Stimulated activated effector memory CD8-positive, alpha-beta T cell treated with anti-CD3 and anti-CD28 coated beads, Interleukin-12 subunit alpha, Interleukin-12 subunit beta, amount 100 ng/mL, for 72 hours (primary cell): ENCODE measurements around the gene KLHL29.

Experiments
- ATAC-seq: fragments of 150-1000 bp; cut with Tn5 transposase; 2 replicates; pipeline ENCODE4 v1.10.0; 2021
- DNase-seq, 2 donors: peaks; one replicate each; pipeline ENCODE4 v3.0.0; 2021 to 2022; ENCODE audit warnings: low spot score in 2 of 2
- H3K27ac Mint-ChIP-seq: one replicate; pipeline ENCODE4 v1.8.0; 2022; ENCODE audit warnings: mild to moderate bottlenecking, mixed read lengths
- H3K36me3 Mint-ChIP-seq: one replicate; pipeline ENCODE4 v1.8.0; 2022; ENCODE audit warnings: mild to moderate bottlenecking, mixed read lengths
- H3K4me1 Mint-ChIP-seq: one replicate; pipeline ENCODE4 v1.8.0; 2022; ENCODE audit warnings: mixed read lengths
- H3K4me3 Mint-ChIP-seq: one replicate; pipeline ENCODE4 v1.8.0; 2022; ENCODE audit warnings: mild to moderate bottlenecking, mixed read lengths
- H3K9me3 Mint-ChIP-seq: one replicate; pipeline ENCODE4 v1.8.0; 2022; ENCODE audit warnings: mixed read lengths

The KLHL29 gene

DNA sequence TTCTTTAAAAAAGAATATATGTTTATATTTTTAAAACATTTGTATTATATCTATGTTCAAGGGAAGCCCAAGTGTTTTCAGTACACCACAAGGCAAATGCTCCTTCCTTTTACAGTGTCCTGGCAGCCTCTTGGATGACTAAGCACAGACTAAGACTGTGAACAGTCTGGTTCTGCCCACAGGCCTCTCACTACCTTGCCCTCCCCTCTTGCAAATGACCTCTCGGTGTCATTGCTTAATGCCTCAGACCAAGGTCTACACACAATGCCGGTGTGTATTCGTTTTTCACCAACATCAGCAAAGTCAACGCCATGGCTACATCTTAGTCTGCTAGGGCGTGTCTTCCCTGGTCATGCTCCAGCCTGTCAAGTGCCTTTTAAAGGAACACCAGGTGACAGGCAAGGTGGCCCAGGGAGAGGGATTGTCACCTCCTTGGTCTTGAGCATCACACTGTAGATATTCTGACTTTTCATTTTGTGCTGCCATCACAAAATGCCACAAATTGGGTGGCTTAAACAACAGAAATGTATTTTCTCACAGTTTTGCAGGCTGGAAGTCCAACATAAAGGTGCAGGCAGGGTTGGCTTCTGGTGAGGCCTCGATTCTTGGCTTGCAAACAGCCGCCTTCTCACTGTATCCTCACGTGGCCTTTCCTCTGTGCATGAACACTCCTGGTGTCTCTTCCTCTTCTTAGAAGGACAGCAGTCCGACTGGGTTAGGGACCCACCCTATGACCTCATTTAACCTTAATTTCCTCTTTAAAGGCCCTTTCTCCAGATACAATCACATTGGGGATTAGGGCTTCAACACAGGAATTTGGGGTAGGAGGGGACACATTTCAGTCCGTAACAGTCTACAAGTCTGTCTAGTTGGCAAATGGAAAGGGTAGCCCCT lies 266.5 kb downstream of the KLHL29 start:
- DNase-seq (no peak), ATAC-seq (peak; percentile 27)
- Mint-ChIP-seq H3K27ac (no peak overlapping the region), H3K36me3 (no peaks in the 10 kb centered on the region), H3K4me1 (peaks cover 5% of the 10 kb centered on the region), H3K9me3 (no peaks in the 10 kb centered on the region), H3K4me3 (no peak overlapping the region)

DNA sequence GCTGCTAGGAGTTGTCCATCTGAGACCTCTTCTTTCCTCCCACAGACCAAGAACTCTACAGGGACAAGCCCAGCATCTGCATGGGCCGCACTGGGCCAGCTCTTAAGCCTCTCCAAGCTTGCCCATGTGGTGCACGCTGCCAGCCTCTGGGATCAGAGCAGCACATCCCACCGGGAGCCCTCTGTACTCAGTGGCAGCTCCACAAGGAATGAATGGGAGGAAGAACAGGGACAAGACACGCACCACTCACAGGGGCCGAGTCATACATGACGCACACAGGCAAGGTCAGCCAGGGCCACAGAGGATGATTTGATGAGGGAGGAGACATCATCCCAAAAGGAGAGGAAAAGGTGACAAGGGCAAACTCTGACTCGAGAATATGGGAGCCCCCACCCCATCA lies 268.3 kb downstream of the KLHL29 start:
- Mint-ChIP-seq H3K9me3 (no peaks in the 10 kb centered on the region), H3K4me1 (peaks cover 5% of the 10 kb centered on the region), H3K27ac (no peak overlapping the region), H3K36me3 (no peaks in the 10 kb centered on the region), H3K4me3 (no peak overlapping the region)
- DNase-seq, result no peak
- no peak for ATAC-seq

DNA sequence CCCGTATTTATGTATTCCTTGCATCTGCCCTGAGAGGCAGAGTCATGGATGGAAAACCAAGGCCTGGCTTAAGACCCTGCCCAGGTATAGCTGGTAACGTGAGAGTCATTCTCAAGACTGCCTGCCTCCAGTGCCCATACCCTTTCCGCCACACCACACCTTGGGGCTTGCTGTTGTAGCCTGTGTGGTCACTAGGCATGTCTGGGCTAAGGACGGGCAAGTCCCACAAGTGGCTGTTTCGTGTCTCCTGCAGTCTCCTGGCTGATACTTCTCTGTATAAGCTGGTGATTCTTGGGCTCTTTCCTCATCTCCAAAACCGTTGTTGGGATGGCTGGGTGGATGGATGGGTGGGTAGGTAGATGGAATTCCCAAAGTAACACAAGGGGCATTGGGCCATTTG lies 269.8 kb downstream of the KLHL29 start:
- Mint-ChIP-seq H3K9me3 (no peaks in the 10 kb centered on the region), H3K36me3 (no peaks in the 10 kb centered on the region), H3K27ac (no peak overlapping the region), H3K4me1 (peaks cover 4% of the 10 kb centered on the region), H3K4me3 (no peak overlapping the region)
- no peak for ATAC-seq
- DNase-seq, result no peak

DNA sequence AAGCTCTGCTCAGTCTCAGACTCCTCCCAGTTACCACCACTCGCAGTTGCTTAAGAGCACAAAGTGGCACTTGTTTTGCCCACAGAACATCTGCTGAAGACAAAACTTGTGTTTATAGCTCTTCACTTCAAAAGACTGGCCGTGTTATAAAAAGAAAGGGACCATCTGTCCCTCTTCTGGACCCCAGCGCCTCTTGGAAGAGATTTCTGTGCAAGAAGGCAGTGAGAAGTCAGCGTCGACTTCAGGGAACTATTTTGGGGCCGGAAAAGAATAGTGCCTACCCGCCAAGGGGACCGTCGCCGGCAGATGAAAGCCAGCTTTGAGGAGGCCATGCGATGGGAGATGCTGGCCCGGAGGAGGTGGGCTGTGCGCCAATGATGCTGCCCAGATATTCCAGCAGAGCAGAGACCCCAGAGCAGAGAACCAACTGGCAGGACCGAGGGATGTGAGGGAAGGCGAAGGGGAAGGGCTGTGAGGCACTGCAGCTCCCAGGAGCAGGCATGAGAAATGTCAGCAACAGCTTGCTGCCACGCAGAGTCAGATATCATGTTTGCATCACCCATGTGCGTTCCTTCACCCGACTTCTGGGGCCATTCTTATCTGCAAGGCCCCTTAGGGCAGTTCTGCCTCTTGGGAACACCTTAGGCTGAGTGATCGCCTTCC lies 271.1 kb downstream of the KLHL29 start:
- Mint-ChIP-seq H3K4me3 (no peak overlapping the region), H3K9me3 (no peaks in the 10 kb centered on the region), H3K27ac (no peak overlapping the region), H3K36me3 (no peaks in the 10 kb centered on the region), H3K4me1 (no peaks in the 10 kb centered on the region)
- ATAC-seq (no peak), DNase-seq (no peak)

DNA sequence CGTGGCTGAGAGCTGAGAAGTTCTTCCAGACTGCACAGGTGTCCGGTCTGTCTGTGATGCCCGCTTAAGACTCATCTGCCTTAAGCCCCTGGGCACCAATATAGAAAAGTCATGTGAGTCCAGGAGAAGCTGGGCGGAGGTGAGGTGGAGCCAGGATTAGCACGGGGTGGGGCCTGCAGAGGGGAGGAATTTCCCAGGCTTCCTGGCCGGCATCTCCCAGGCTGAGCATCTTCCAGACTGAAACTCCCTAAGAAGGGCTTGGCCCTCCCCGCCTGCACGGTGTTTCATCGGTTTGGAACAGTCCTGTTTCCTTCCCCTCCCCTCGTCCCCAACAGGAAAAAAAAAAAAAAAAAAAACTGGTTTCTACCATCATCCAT lies 271.6 kb downstream of the KLHL29 start:
- DNase-seq (no peak), ATAC-seq (no peak)
- H3K4me3 Mint-ChIP-seq, result no peak overlapping the region
- no peaks in the 10 kb centered on the region for H3K4me1 Mint-ChIP-seq
- no peaks in the 10 kb centered on the region for H3K9me3 Mint-ChIP-seq
- no peaks in the 10 kb centered on the region for H3K36me3 Mint-ChIP-seq
- H3K27ac Mint-ChIP-seq, result no peak overlapping the region

DNA sequence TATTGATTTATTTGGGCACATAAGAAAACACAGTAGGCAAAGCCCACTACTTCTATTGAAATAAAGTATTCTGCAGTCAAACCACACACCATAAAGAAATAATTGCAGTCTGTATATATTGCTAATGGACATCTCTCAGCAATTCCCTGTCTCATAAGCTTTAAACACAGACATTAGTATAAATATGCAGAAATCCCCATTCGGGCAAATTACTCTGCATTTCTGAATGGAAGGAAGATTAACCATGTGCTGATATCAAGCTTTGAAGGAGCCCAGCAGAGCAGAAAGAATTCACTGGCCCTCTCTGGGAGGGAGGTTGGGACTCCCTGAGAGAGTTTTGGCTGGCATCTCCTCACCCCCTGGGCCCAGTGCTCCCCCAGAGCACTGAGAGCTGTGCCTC lies 272.4 kb downstream of the KLHL29 start:
- H3K4me3 Mint-ChIP-seq, result no peak overlapping the region
- H3K27ac Mint-ChIP-seq, result no peak overlapping the region

DNA sequence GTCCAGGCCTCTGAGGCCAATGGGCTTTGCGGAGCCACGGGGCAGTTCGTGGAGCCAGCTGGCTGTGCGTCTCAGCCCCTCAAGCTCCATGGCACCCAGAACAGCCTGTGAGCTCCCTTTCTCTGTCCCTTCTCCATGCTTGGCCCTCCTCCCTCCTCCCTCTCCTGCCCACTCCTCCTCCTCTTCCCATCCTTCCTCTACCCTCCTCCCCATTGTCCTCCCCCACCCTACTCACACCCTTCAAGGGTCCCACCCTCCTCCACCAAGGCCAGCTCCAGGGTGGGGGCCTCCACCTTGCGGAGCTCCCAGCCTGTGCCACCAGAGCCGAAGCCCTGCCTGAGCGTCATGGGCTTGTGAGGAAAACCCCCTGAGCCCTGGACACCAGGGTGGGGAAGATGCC lies 273.0 kb downstream of the KLHL29 start:
- no peak for DNase-seq
- no peak overlapping the region for H3K4me3 Mint-ChIP-seq
- no peaks in the 10 kb centered on the region for H3K4me1 Mint-ChIP-seq
- ATAC-seq, result no peak
- no peak overlapping the region for H3K27ac Mint-ChIP-seq
- H3K9me3 Mint-ChIP-seq, result no peaks in the 10 kb centered on the region
- H3K36me3 Mint-ChIP-seq, result no peaks in the 10 kb centered on the region

More for the DNA sequence above, 272.4 kb downstream of the KLHL29 start:
- no peak for ATAC-seq
- no peak for DNase-seq
- H3K9me3 Mint-ChIP-seq, result no peaks in the 10 kb centered on the region
- H3K4me1 Mint-ChIP-seq, result no peaks in the 10 kb centered on the region
- no peaks in the 10 kb centered on the region for H3K36me3 Mint-ChIP-seq

DNA sequence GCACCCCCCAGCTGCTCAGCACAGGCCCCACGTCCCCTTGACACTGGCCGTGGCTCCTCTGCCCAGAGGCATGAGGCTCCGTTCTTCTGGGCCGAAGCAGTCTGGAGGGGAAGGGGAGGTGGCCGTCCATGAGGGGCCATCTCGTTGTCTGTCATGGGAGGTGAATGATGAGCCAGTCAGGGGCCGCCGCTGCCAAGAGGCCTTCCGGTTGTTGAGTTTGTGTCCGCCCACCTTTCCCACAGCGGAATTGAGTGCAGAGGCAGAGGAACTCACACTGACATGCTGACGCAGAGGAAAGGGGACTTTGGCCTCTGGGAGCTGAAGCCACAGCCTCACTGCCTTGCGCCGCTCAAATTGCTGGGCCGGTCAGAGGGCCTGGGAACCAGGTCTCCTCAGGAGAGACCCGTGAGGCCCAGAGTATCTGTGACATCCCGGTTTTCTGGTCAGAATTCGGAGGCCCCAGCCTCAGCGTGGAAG lies 273.5 kb downstream of the KLHL29 start:
- Mint-ChIP-seq H3K27ac (no peak overlapping the region), H3K9me3 (no peaks in the 10 kb centered on the region), H3K4me1 (no peaks in the 10 kb centered on the region), H3K4me3 (no peak overlapping the region), H3K36me3 (no peaks in the 10 kb centered on the region)
- DNase-seq (no peak), ATAC-seq (peak; percentile 64)

DNA sequence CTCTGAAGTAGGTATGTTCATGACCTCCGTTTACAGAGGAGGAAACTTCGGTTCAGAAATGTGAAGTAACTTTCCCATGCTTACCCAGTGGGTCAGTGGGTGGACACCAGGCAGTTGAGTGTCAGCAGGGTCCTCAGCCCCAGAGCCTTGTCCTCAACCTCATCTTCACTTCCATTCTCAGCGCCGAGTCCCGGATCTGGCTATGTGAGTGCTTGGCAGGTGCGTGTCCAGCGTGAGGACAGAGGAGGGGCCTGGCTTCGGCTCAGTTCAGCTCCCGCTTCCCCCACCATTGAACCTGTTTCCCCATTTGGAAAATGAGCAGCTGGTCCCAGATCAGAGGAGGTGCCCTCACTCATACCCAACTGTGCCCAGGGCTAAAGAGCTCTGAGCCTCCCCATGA lies 274.3 kb downstream of the KLHL29 start:
- H3K9me3 Mint-ChIP-seq, result no peaks in the 10 kb centered on the region
- no peaks in the 10 kb centered on the region for H3K36me3 Mint-ChIP-seq
- DNase-seq, result no peak
- ATAC-seq, result no peak
- no peak overlapping the region for H3K4me3 Mint-ChIP-seq
- H3K27ac Mint-ChIP-seq, result no peak overlapping the region
- H3K4me1 Mint-ChIP-seq, result no peaks in the 10 kb centered on the region

DNA sequence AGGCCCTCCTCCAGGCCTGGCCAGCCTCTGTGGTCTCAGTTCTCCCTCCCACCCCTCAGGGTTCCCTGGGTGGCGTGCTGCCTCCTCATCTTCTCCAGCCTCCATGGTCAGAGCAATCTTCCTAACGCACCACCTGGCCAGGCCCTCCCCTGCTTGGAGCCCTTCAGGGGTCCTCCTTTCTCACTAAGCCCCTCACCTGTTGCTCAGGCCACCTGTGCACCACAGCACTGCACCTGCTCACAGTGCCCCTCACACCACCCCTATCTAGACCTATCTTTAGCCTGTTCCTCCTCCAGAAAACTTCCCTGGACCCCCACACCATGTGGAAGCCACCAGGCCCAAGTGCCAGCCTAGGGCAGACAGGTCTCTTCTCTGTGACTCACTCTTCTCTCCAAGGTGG lies 274.8 kb downstream of the KLHL29 start:
- DNase-seq (no peak), ATAC-seq (no peak)
- Mint-ChIP-seq H3K36me3 (no peaks in the 10 kb centered on the region), H3K4me1 (no peaks in the 10 kb centered on the region), H3K4me3 (no peak overlapping the region), H3K27ac (no peak overlapping the region), H3K9me3 (no peaks in the 10 kb centered on the region)

DNA sequence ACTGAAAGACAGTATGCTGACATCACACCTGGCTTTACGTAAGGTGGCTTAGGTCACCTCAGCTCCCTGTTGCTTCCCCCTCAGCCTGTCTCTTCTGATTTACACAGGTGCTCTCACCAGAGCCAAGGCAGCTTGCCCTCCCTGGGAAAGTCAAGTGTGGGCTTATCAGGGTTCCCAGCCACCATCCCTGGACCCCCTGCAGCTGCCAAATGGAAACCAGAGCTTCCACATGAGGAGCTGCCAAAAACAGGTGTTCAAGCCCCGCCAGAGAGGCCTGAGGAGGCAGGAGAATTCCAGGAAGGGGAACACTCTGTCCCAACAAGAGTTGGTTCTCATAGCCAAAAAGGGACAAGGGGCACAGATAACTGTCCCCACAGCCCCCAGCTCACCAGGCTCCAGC lies 275.3 kb downstream of the KLHL29 start:
- H3K27ac Mint-ChIP-seq, result no peak overlapping the region
- no peaks in the 10 kb centered on the region for H3K9me3 Mint-ChIP-seq
- H3K4me1 Mint-ChIP-seq, result no peaks in the 10 kb centered on the region
- no peaks in the 10 kb centered on the region for H3K36me3 Mint-ChIP-seq
- ATAC-seq (no peak), DNase-seq (no peak)
- no peak overlapping the region for H3K4me3 Mint-ChIP-seq

DNA sequence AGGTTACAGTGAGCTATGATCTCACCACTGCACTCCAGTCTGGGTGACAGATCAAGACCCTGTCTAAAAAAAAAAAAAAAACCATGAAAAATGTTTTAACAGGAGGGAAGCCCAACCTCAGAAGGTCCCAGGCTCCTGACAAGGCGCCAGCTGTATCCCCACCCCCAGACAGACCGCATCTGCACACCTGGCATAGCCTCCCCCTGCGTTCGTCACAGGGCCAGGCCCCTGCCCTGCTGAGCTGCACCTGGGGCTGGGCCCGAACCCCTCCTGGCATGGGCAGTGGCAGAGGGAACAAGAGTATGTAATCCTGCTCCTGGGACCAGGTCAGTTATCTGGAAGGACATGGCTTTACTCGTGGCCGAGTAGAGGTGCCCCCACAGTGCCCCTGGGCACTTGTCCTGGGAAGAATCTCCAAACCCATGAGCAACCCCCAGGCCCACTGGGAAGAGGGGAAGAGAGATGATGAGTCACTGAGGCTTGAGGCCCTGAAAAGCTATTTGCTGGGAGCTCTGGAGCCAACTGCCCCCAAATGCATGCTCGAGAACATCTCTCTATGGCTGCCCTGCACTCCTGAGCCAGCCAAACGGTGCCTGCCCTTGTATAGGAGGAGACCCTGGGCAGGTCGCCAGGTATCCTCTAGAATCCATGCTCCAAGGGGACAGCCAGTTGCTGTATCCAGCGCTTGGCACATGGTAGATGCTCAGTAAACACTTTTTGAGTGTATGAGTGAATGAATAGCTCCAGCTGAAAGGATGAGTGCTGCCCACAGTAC lies 276.5 kb downstream of the KLHL29 start:
- H3K4me3 Mint-ChIP-seq, result no peak overlapping the region
- no peaks in the 10 kb centered on the region for H3K9me3 Mint-ChIP-seq
- ATAC-seq, result peak; percentile 3
- H3K4me1 Mint-ChIP-seq, result no peaks in the 10 kb centered on the region
- no peak overlapping the region for H3K27ac Mint-ChIP-seq
- no peak for DNase-seq
- H3K36me3 Mint-ChIP-seq, result no peaks in the 10 kb centered on the region

DNA sequence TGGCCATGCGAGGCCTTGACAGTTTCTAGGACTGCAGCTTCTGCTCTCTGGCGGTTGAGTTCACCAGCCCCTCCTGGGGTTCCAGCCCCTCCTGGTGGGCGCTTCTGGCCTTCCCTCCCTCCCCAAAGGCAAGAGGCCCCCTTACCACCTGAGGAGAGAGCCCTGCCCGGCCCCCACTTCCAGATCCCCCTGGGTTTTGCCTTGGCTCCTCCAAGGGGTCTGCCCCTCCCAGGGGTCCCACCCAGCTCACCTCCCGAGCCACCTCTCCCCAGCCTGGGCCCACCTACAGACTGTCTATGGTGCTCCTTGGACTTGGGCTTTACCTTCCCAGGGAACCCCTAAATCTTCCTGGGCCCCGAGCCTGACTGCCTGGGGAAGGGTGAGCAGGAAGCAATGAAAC lies 277.5 kb downstream of the KLHL29 start:
- no peaks in the 10 kb centered on the region for H3K9me3 Mint-ChIP-seq

DNA sequence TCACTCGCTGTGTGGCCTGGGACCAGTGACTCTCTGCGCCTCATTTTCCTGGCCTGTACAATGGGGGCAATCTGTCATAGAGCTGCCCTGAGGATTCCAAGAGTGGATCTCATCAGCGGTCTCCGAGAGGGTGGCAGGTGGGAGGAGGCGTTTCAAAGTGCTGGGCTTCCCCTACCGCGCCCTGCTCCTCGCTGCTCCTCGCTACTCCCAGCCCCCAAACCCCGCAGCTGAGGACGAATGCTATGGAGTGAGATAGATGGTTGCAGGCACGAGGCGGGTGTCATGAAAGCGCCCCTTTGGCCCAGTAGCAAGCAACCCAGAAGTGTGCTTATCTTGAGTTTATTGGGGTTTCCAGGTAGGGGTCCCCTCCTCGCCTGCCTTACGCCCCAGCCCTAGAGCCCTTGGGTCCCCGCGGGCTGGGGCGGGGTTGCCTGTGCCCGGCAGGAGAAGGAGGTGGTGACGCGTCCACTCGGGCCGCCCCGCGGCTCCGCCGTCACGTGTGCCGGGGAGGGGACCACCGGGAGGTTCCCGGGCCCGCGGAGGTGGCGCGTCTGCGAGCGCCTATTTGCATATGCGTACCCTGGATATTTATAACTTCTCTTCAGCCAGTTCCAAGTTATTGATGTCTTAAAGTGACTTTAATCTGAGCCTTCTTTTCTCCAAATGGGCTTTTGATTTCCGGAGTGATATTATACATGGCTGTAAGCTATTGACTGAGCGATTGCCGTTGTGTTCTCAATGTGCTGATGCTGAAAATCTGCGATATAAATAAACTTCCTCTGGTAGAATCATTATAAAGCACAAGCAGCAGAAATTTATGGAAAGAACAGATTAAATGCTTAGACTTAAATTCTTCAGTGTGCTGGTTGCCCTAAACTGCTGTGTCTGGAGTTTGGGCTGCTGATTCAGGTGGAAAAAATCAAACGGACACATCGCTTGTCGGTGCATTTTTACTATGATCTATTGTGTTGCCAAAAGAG lies 278.3 kb downstream of the KLHL29 start:
- Mint-ChIP-seq H3K9me3 (no peaks in the 10 kb centered on the region), H3K4me1 (no peaks in the 10 kb centered on the region), H3K36me3 (no peaks in the 10 kb centered on the region), H3K27ac (no peak overlapping the region), H3K4me3 (no peak overlapping the region)
- ATAC-seq (no peak), DNase-seq (no peak)

More for the DNA sequence above, 277.5 kb downstream of the KLHL29 start:
- Mint-ChIP-seq H3K36me3 (no peaks in the 10 kb centered on the region), H3K4me1 (no peaks in the 10 kb centered on the region), H3K4me3 (no peak overlapping the region), H3K27ac (no peak overlapping the region)
- DNase-seq (no peak), ATAC-seq (no peak)
